Vagina (tissue), 2 donors: ENCODE data around the gene SLC46A1. TPM values are rescaled to one million over a fixed set of nuclear protein-coding genes. Genes with fewer than 3 reads are reported as not detected.

Experiments
- DNase-seq, 2 donors: peaks; one replicate each; pipeline ENCODE4 v3.0.0-alpha.2; 2017; ENCODE audit errors: extremely low spot score in 2 of 2
- H3K27ac ChIP-seq: fragments of 200-600 bp; sonication (generic); one replicate; pipeline ENCODE4 v1.5.1; 2019
- H3K27me3 ChIP-seq: fragments of 200-600 bp; sonication (generic); one replicate; pipeline ENCODE4 v1.5.1; 2019
- H3K36me3 ChIP-seq, 2 donors: fragments of 200-600 bp; sonication (generic); one replicate each; pipeline ENCODE4 v1.5.1; 2017 to 2019
- H3K4me1 ChIP-seq: fragments of 200-600 bp; sonication (generic); one replicate; pipeline ENCODE4 v1.5.1; 2019
- H3K4me3 ChIP-seq, 2 donors: fragments of 200-600 bp; sonication (generic); 1 replicate in 1 of 2; 2 replicates in 1 of 2; pipeline ENCODE4 v1.5.1; 2016 to 2019
- H3K9me3 ChIP-seq: fragments of 200-600 bp; sonication (generic); one replicate; pipeline ENCODE4 v1.5.1; 2019
- CTCF ChIP-seq, 3 experiments: fragments of 450-650 bp in 2 of 3; fragments of 200-600 bp in 1 of 3; sonication (generic) in 1 of 3; IDR thresholded peaks; one replicate each; pipeline ENCODE4 v1.5.1; 2017 to 2019; ENCODE audit warnings: antibody characterized with exemption in 3 of 3, mild to moderate bottlenecking in 2 of 3, moderate library complexity in 2 of 3
- POLR2A ChIP-seq, 2 donors: fragments of 450-650 bp; IDR thresholded peaks; one replicate each; pipeline ENCODE4 v1.6.1; 2017; ENCODE audit warnings: antibody characterized with exemption in 2 of 2, mild to moderate bottlenecking in 2 of 2, moderate library complexity in 2 of 2
- POLR2AphosphoS5 ChIP-seq, 2 donors: sonication (generic); formaldehyde crosslinking; IDR thresholded peaks; one replicate each; pipeline ENCODE4 v1.9.0; 2017; ENCODE audit warnings: antibody characterized with exemption in 2 of 2, mild to moderate bottlenecking in 2 of 2, low read depth in 1 of 2; ENCODE audit not compliant: insufficient read depth in 1 of 2
- intact Hi-C: fragments of 100-400 bp; cut with DNase I; formaldehyde crosslinking; loops from one replicate; pipeline ENCODE4 v1.15.1; 2023
- total RNA-seq: library from RNA; depleted of rRNA; stranded (reverse); fragments of >200 nt; gene quantifications from one replicate; pipeline ENCODE4 v1.2.3, GENCODE V29; 2016

Gene SLC46A1
- total RNA-seq, 1 donor from 2014 or later: 13.8 TPM

- no peaks in the 10 kb centered on the region for H3K36me3 ChIP-seq
- no peaks in the 10 kb centered on the region for H3K9me3 ChIP-seq
- H3K27me3 ChIP-seq: no peaks in the 10 kb centered on the region
- H3K4me3 ChIP-seq: no peak overlapping the region
- DNase-seq: no peak
- TF ChIP-seq POLR2A (IDR thresholded peaks at IDR 0.05): no peak
- no peak for TF ChIP-seq POLR2AphosphoS5 (IDR thresholded peaks at IDR 0.05; ENCODE audit: insufficient read depth in 1 of 2, low read depth in 1 of 2)
- no peak for TF ChIP-seq CTCF (IDR thresholded peaks at IDR 0.05)
- H3K4me1 ChIP-seq: peaks cover 21% of the 10 kb centered on the region
- H3K27ac ChIP-seq: no peak overlapping the region
- intact Hi-C loops: no loop called here
These were observed 2.0 kb downstream of the SLC46A1 start for GRCh38 chr17:28404007-28404406.

- DNase-seq: no peak
- H3K36me3 ChIP-seq: no peaks in the 10 kb centered on the region
- H3K4me3 ChIP-seq: no peak overlapping the region
- no peaks in the 10 kb centered on the region for H3K9me3 ChIP-seq
- intact Hi-C loops: no loop called here
- no peak overlapping the region for H3K27ac ChIP-seq
- H3K4me1 ChIP-seq: peaks cover 21% of the 10 kb centered on the region
- no peaks in the 10 kb centered on the region for H3K27me3 ChIP-seq
- TF ChIP-seq CTCF (IDR thresholded peaks at IDR 0.05) (no peak), POLR2AphosphoS5 (IDR thresholded peaks at IDR 0.05; ENCODE audit: insufficient read depth in 1 of 2, low read depth in 1 of 2) (no peak), POLR2A (IDR thresholded peaks at IDR 0.05) (no peak)
These were observed 3.2 kb downstream of the SLC46A1 start for GRCh38 chr17:28402844-28403243.

GRCh38 chr17:28402224-28402630 is 3.8 kb downstream of the SLC46A1 start:
- TF ChIP-seq CTCF (IDR thresholded peaks at IDR 0.05): no peak
- no peak for TF ChIP-seq POLR2A (IDR thresholded peaks at IDR 0.05)
- TF ChIP-seq POLR2AphosphoS5 (IDR thresholded peaks at IDR 0.05; ENCODE audit: insufficient read depth in 1 of 2, low read depth in 1 of 2): no peak
- no peak for DNase-seq
- intact Hi-C loops: no loop called here
- Histone ChIP-seq H3K27ac (no peak overlapping the region), H3K4me1 (peaks cover 21% of the 10 kb centered on the region), H3K4me3 (no peak overlapping the region), H3K27me3 (no peaks in the 10 kb centered on the region), H3K9me3 (no peaks in the 10 kb centered on the region), H3K36me3 (no peaks in the 10 kb centered on the region)

GRCh38 chr17:28399808-28400207 is 6.2 kb downstream of the SLC46A1 start:
- peaks cover 3% of the 10 kb centered on the region for H3K4me1 ChIP-seq
- intact Hi-C loops: no loop called here
- no peak overlapping the region for H3K4me3 ChIP-seq
- no peak overlapping the region for H3K27ac ChIP-seq
- DNase-seq: no peak
- H3K9me3 ChIP-seq: no peaks in the 10 kb centered on the region
- H3K36me3 ChIP-seq: no peaks in the 10 kb centered on the region
- H3K27me3 ChIP-seq: no peaks in the 10 kb centered on the region
- TF ChIP-seq CTCF (IDR thresholded peaks at IDR 0.05) (no peak), POLR2AphosphoS5 (IDR thresholded peaks at IDR 0.05; ENCODE audit: insufficient read depth in 1 of 2, low read depth in 1 of 2) (no peak), POLR2A (IDR thresholded peaks at IDR 0.05) (no peak)

GRCh38 chr17:28398280-28398981 is 7.6 kb downstream of the SLC46A1 start:
- intact Hi-C loops: no loop called here
- TF ChIP-seq POLR2A (IDR thresholded peaks at IDR 0.05): no peak
- TF ChIP-seq CTCF (IDR thresholded peaks at IDR 0.05): no peak
- TF ChIP-seq POLR2AphosphoS5 (IDR thresholded peaks at IDR 0.05; ENCODE audit: insufficient read depth in 1 of 2, low read depth in 1 of 2): no peak
- no peak overlapping the region for H3K4me3 ChIP-seq
- DNase-seq: no peak
- H3K27ac ChIP-seq: no peak overlapping the region
- H3K4me1 ChIP-seq: no peaks in the 10 kb centered on the region
- H3K36me3 ChIP-seq: no peaks in the 10 kb centered on the region
- H3K9me3 ChIP-seq: no peaks in the 10 kb centered on the region
- no peaks in the 10 kb centered on the region for H3K27me3 ChIP-seq
